IPS-NIHi7 (cell line): ENCODE measurements around the gene ZNF675.
"Not testable (repeated sequence)": the region's sequence is repeated elsewhere in the genome, so short reads cannot be mapped to it uniquely, and the experiment has no call there.

Source experiments
- DNase-seq: peaks from one replicate; pipeline ENCODE4 v3.0.0; 2012; ENCODE audit warnings: mixed read lengths; ENCODE audit errors: extremely low spot score

ZNF675 gene

GRCh38 chr19:23686621-23687423, at the start of gene ZNF675:
Gene ZNF675, minus strand, starts transcription at chr19:23687212. Its CDS starts 179 bp downstream, at chr19:23687033.
- peak; percentile 79 for DNase-seq

- DNase-seq: not testable (repeated sequence)
These were observed 43.9 kb upstream of the ZNF675 start for GRCh38 chr19:23730729-23731465.

DNA sequence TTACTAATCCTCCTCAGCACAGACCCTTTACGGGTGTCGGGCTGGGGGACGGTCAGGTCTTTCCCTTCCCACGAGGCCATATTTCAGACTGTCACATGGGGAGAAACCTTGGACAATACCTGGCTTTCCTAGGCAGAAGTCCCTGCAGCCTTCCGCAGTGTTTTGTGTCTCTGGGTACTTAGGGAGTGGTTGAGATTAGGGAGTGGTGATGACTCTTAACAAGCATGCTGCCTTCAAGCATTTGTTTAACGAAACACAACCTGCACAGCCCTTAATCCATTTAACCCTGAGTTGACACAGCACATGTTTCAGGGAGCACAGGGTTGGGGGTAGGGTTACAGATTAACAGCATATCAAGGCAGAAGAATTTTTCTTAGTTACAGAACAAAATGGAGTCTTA, 37.1 kb upstream of the ZNF675 start:
- not testable (repeated sequence) for DNase-seq

GRCh38 chr19:23718802-23719201, 31.8 kb upstream of the ZNF675 start:
- no peak for DNase-seq

- DNase-seq: no peak
These were observed 29.8 kb upstream of the ZNF675 start for GRCh38 chr19:23716792-23717191.

DNA sequence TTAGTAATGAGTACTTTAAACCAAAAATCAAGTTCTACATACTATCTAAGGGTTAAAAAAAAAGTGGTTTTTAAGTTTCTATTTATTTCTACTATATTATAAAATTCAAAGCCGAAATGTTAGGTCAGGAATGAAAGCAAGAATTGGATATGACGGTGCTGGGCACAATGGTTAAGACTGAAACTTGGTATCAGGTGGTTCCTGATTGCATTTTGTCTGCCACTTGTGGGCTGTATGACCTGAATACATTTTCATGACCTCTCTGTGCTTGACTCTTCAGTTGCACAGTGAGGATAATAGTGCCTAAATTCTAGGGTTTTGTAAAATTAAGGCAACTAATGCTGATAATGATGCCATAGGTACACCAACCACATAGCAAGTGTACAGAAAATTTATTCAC, 22.3 kb upstream of the ZNF675 start:
- DNase-seq: no peak

DNA sequence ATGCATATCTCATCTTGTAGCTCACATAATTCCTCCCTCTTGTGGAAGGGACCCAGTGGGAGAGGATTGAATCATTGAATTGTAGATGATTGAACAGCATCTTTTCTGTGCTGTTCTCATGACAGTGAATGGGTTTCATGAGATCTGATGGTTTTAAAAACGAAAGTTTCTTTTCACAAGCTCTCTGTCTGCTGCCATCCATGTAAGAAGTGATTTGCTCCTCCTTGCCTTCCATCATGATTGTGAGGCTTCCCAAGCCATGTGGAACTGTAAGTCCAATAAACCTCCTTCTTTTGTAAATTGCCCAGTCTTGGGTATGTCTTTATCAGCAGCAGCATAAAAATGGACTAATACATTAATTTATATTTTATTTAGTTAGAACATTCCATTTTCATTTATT, 19.6 kb upstream of the ZNF675 start:
- DNase-seq: no peak

GRCh38 chr19:23699521-23699860, 12.5 kb upstream of the ZNF675 start:
- DNase-seq: peak; percentile 13

DNA sequence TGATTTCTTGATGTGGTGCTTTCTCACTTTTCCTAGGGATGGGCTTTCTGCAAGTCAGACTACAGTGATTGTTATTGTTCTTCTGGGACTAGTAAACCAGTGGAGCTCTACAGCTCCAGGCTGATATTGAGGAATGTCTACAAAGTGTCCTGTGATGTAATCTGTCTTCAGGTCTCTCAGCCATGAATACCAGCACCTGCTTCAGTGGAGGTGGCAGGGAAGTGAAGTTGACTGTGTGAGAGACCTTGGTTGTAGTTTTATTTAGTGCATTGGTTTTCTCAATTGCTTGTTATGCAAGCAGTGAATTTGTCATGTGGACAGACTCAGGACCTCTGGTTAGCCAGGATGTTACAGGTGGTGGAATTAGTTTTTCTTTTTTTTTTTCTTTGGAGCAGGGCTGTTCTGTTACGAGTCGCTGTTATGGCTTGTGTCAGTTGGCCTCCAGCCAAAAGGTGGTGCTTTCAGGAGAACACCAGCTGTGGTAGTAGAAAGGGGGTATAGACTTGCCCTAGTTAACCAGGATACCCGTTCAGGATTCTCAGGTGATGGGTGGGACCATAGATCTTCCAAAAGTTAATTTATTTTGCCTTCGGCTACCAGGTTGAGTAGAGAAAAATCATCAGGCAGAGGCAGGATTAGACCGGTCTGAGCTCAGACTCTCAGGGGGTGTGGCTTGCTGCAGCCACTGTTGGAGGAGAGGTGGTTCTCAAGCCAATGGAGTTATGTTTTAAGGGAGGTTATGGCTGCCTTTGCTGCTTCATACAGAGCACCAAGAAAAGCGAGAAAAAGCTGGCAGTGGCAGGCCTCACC, 11.9 kb upstream of the ZNF675 start:
- no peak for DNase-seq

- DNase-seq: not testable (repeated sequence)
These were observed 5.9 kb upstream of the ZNF675 start for GRCh38 chr19:23692937-23693336.

- no peak for DNase-seq
These were observed 13.9 kb downstream of the ZNF675 start for GRCh38 chr19:23673132-23673531.

DNA sequence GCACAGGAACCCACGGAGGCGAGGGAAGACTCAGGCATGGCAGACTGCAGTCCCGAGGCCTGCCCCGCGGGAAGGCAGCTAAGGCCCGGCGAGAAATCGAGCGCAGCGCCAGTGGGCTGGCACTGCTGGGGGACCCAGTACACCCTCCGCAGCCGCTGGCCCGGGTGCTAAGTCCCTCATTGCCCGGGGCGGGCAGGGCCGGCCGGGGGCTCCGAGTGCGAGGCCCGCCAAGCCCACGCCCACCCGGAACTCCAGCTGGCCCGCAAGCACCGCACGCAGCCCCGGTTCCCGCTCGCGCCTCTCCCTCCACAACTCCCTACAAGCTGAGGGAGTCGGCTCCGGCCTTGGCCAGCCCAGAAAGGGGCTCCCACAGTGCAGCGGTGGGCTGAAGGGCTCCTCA, 18.4 kb downstream of the ZNF675 start:
- not testable (repeated sequence) for DNase-seq

GRCh38 chr19:23665651-23666410, 21.2 kb downstream of the ZNF675 start:
- peak; percentile 12 for DNase-seq

DNA sequence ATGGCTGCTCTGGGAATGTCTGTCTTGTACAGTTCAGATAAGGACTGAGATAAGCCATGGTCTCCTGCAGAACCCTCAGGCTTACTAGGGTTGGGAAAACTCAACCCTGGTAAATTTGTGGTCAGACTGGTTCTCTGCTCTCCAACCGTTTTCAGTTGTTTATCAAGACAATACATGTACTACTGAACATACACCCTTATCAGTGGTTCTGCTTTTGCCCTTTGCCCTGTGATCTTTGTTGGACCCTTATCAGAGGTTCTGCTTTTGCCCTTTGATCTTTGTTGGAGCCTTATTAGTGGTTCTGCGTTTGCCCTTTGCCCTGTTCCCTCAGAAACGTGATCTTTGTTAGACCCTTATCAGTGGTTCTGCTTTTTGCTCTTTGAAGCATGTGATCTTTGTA, 37.2 kb downstream of the ZNF675 start:
- DNase-seq: not testable (repeated sequence)
